HG03354 (cell line): Measurements from ENCODE around the gene EPHA7.

Experiments
- ATAC-seq: cut with Tn5 transposase; IDR thresholded peaks from one replicate; pipeline ENCODE4 v1.9.1; 2021; ENCODE audit warnings: mild to moderate bottlenecking; ENCODE audit not compliant: unreplicated experiment, poor library complexity, severe bottlenecking

The EPHA7 gene

GRCh38 chr6:93337014-93337413 lies 82.3 kb downstream of the EPHA7 start:
- no peak for ATAC-seq

- no peak for ATAC-seq
These were observed 89.9 kb downstream of the EPHA7 start for GRCh38 chr6:93329301-93330000.

- ATAC-seq, result no peak
These were observed 91.5 kb downstream of the EPHA7 start for GRCh38 chr6:93327857-93328256.

- ATAC-seq, result no peak
These were observed 93.6 kb downstream of the EPHA7 start for GRCh38 chr6:93325761-93326160.

GRCh38 chr6:93323630-93324029 lies 95.7 kb downstream of the EPHA7 start:
- ATAC-seq, result no peak

GRCh38 chr6:93322651-93323050 lies 96.7 kb downstream of the EPHA7 start:
- no peak for ATAC-seq

- no peak for ATAC-seq
These were observed 100.1 kb downstream of the EPHA7 start for GRCh38 chr6:93319304-93319703.

GRCh38 chr6:93318121-93318520 lies 101.2 kb downstream of the EPHA7 start:
- ATAC-seq, result no peak

GRCh38 chr6:93317592-93317991 lies 101.8 kb downstream of the EPHA7 start:
- no peak for ATAC-seq

GRCh38 chr6:93307505-93308409 lies 111.6 kb downstream of the EPHA7 start:
- ATAC-seq, result no peak

GRCh38 chr6:93305088-93305487 lies 114.3 kb downstream of the EPHA7 start:
- no peak for ATAC-seq

- ATAC-seq, result no peak
These were observed 114.9 kb downstream of the EPHA7 start for GRCh38 chr6:93304505-93304904.

GRCh38 chr6:93300661-93301060 lies 118.7 kb downstream of the EPHA7 start:
- ATAC-seq, result no peak

GRCh38 chr6:93299622-93300021 lies 119.7 kb downstream of the EPHA7 start:
- ATAC-seq, result no peak

GRCh38 chr6:93295631-93296030 lies 123.7 kb downstream of the EPHA7 start:
- no peak for ATAC-seq

- no peak for ATAC-seq
These were observed 124.5 kb downstream of the EPHA7 start for GRCh38 chr6:93294879-93295278.

- no peak for ATAC-seq
These were observed 125.5 kb downstream of the EPHA7 start for GRCh38 chr6:93293872-93294271.

GRCh38 chr6:93293460-93293859 lies 125.9 kb downstream of the EPHA7 start:
- no peak for ATAC-seq

- no peak for ATAC-seq
These were observed 136.8 kb downstream of the EPHA7 start for GRCh38 chr6:93282521-93283031.

- ATAC-seq, result no peak
These were observed 141.1 kb downstream of the EPHA7 start for GRCh38 chr6:93278241-93278640.

GRCh38 chr6:93272896-93273295 lies 146.5 kb downstream of the EPHA7 start:
- no peak for ATAC-seq
